Body of pancreas (tissue), 4 donors: ENCODE measurements around the gene SLC25A21. TPM values are rescaled to one million over a fixed set of nuclear protein-coding genes. Genes with fewer than 3 reads are reported as not detected.
"Not testable (repeated sequence)": the region's sequence is repeated elsewhere in the genome, so short reads cannot be mapped to it uniquely, and the experiment has no call there.

ENCODE experiments used
- ATAC-seq: fragments of 150-250 bp; one replicate; pipeline ENCODE4 v1.9.1; 2016
- DNase-seq, 4 donors: peaks; one replicate each; pipeline ENCODE4 v3.0.0-alpha.2; 2019
- H3K27ac ChIP-seq, 4 donors: fragments of 200-600 bp; sonication (generic); 1 replicate in 3 of 4; 2 replicates in 1 of 4; pipeline versions ENCODE4 v1.5.1 to v1.6.1; 2016 to 2019; ENCODE audit warnings: mild to moderate bottlenecking in 1 of 4, mixed read lengths in 1 of 4, moderate library complexity in 1 of 4
- H3K27me3 ChIP-seq, 2 donors: fragments of 200-600 bp; sonication (generic); one replicate each; pipeline ENCODE4 v1.6.0; 2016; ENCODE audit warnings: mild to moderate bottlenecking in 1 of 2
- H3K36me3 ChIP-seq, 2 donors: fragments of 200-600 bp; sonication (generic); replicated peaks in 1 of 2; 2 replicates each; pipeline ENCODE4 v1.5.1; 2016; ENCODE audit warnings: low read depth in 2 of 2; ENCODE audit not compliant: insufficient read depth in 1 of 2
- H3K4me1 ChIP-seq: fragments of 200-600 bp; sonication (generic); one replicate; pipeline ENCODE4 v1.6.0; 2016
- H3K4me3 ChIP-seq, 2 donors: fragments of 200-600 bp; sonication (generic); 1 replicate in 1 of 2; 2 replicates in 1 of 2; pipeline ENCODE4 v1.5.1; 2016 to 2019
- H3K9me3 ChIP-seq, 3 donors: fragments of 200-600 bp; sonication (generic); 1 replicate in 2 of 3; 2 replicates in 1 of 3; pipeline ENCODE4 v1.5.1; 2016
- POLR2A ChIP-seq, 3 donors: fragments of 450-650 bp; IDR thresholded peaks; one replicate each; pipeline ENCODE4 v1.6.1; 2016; ENCODE audit warnings: antibody characterized with exemption in 3 of 3, mild to moderate bottlenecking in 2 of 3
- WGBS, 2 donors: methylation state at CpG; one replicate each; pipeline ENCODE4 v1.1.5; 2017; 5-methylcytosine and 5-hydroxymethylcytosine counted together
- intact Hi-C: fragments of 100-400 bp; cut with DNase I; formaldehyde crosslinking; loops from one replicate; pipeline ENCODE4 v1.15.1; 2023
- total RNA-seq, 2 donors: library from RNA; depleted of rRNA; stranded (reverse); fragments of >200 nt; gene quantifications; one replicate each; pipeline ENCODE4 v1.1.0, GENCODE V29; 2016
- TF ChIP-seq, protein P1 (sequence below), 7 experiments: fragments of 450-650 bp in 4 of 7; fragments of 200-600 bp in 3 of 7; sonication (generic) in 3 of 7; IDR thresholded peaks; one replicate each; pipeline ENCODE4 v1.5.1; 2016 to 2019; ENCODE audit warnings: antibody characterized with exemption in 7 of 7

SLC25A21 gene
- not detected for total RNA-seq

DNA sequence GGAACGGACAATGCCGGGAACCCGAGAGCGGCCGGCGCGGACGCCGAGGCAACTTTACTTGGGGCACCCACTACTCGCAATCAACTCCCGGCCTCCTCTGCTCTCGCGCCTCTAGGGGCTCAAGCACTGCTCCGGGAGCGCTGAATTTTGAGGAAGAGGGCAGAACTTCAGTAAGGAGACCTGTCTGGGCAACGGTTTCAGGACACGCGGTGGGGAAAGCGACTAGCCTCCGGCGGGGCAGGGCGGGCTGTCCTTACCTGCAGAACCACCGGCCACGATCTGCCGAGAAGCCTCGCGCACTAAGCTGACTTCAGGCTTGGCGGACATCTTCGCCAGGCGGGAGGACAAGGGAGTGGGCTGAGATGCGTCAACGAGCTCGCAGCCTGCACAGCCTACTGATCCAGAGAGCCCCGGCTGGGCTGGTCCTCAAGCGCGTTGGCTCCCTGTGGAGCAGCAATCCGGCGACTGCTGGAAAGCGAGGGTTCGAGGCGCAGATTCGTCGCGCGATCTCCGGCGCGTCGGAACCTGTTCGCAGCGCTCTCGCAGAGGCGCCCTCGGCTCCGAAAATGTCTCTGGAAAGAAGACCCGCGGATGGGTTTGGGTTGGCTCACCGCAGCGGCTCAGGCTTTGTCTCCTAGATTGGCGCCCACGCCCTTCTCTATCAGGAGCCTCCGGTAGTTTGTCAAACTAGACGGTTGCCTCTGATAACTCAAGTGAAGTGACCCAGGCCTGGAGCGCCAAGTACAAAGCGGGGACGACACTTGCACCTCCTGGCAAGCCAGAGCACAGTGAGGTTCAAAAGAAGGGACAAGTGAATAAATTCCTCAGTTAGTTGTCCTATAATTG is at the start of gene SLC25A21:
Gene SLC25A21, minus strand, starts transcription at position 583 of the 846 bp plus-strand sequence.
- H3K27me3 ChIP-seq, result no peaks in the 10 kb centered on the region
- 0 to 1% methylated on average over 33 to 44 of the region's 66 CpGs for WGBS, 2 donors
- intact Hi-C loops, result no loop called here
- H3K4me1 ChIP-seq, result peaks cover 44% of the 10 kb centered on the region
- no peaks in the 10 kb centered on the region for H3K36me3 ChIP-seq
- DNase-seq (peak; percentile 78 to 86 (median 80)), ATAC-seq (peak; percentile 89)
- peak; percentile 42 to 89 (median 84) for TF ChIP-seq POLR2A (IDR thresholded peaks at IDR 0.05)
- TF ChIP-seq, protein P1, sequence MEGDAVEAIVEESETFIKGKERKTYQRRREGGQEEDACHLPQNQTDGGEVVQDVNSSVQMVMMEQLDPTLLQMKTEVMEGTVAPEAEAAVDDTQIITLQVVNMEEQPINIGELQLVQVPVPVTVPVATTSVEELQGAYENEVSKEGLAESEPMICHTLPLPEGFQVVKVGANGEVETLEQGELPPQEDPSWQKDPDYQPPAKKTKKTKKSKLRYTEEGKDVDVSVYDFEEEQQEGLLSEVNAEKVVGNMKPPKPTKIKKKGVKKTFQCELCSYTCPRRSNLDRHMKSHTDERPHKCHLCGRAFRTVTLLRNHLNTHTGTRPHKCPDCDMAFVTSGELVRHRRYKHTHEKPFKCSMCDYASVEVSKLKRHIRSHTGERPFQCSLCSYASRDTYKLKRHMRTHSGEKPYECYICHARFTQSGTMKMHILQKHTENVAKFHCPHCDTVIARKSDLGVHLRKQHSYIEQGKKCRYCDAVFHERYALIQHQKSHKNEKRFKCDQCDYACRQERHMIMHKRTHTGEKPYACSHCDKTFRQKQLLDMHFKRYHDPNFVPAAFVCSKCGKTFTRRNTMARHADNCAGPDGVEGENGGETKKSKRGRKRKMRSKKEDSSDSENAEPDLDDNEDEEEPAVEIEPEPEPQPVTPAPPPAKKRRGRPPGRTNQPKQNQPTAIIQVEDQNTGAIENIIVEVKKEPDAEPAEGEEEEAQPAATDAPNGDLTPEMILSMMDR (IDR thresholded peaks at IDR 0.05), result peak in 3 of 7 experiments; percentile 25 to 42 (median 29)
- H3K4me3 ChIP-seq, result peak within 1 kb of the TSS; percentile 29 to 44
- H3K27ac ChIP-seq, result peak within 1 kb of the TSS; percentile 81 to 93 (median 84)
- no peaks in the 10 kb centered on the region for H3K9me3 ChIP-seq

DNA sequence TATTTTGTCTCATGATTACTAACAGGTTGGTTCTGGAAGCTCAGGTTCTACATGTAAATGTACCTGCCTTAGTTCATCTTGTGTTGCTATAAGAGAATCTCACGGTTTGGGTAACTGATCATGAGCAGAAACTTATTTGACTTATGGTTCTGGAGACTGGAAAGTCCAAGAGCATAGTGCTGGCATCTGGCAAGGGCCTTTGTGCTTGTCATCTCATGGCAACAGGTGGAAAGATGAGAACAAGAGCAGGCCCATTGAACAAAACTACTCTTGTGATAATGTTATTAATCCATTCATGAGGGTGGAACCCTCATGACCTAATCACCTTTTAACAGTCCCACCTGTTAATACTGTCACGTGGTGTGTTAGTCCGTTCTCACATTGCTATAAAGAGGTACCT is 48.7 kb upstream of the SLC25A21 start:
- no peak overlapping the region for H3K4me3 ChIP-seq
- WGBS, 2 donors, result 97 to 98% methylated on average over 3 of the region's 3 CpGs
- DNase-seq, result no peak
- TF ChIP-seq, protein P1 (IDR thresholded peaks at IDR 0.05), result no peak
- no peak for TF ChIP-seq POLR2A (IDR thresholded peaks at IDR 0.05)
- peaks cover 0 to 11% (median 0%) of the 10 kb centered on the region in 3 donors for H3K9me3 ChIP-seq
- ATAC-seq, result no peak
- H3K27ac ChIP-seq, result no peak overlapping the region
- no peaks in the 10 kb centered on the region for H3K4me1 ChIP-seq
- H3K27me3 ChIP-seq, result no peaks in the 10 kb centered on the region
- intact Hi-C loops, result no loop called here
- no peaks in the 10 kb centered on the region for H3K36me3 ChIP-seq

GRCh38 chr14:37215345-37215744 is 42.9 kb upstream of the SLC25A21 start:
- intact Hi-C loops, result no loop called here
- H3K27me3 ChIP-seq, result no peaks in the 10 kb centered on the region
- H3K36me3 ChIP-seq, result no peaks in the 10 kb centered on the region
- ATAC-seq (no peak), DNase-seq (no peak)
- H3K9me3 ChIP-seq, result no peaks in the 10 kb centered on the region
- no peaks in the 10 kb centered on the region for H3K4me1 ChIP-seq
- TF ChIP-seq, protein P1 (IDR thresholded peaks at IDR 0.05), result no peak
- TF ChIP-seq POLR2A (IDR thresholded peaks at IDR 0.05), result no peak
- no peak overlapping the region for H3K27ac ChIP-seq
- WGBS, 2 donors, result 91 to 97% methylated on average over 3 of the region's 3 CpGs
- H3K4me3 ChIP-seq, result no peak overlapping the region

DNA sequence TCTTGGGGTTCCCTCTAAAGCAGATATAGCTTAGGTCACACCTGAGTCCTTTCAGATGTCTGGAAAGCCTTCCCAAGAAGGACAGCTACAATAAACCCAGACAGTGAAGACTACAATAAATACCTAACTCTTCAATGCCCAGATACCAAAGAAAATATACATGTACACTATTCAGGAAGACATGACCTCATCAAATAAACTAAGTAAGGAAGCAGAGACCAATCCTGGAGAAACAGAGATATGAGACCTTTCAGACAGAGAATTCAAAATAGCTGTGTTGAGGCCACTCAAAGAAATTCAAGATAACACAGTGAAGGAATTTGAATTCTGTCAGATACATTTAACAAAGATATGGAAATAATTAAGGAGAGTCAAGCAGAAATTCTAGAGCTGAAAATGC is 40.6 kb upstream of the SLC25A21 start:
- Histone ChIP-seq H3K9me3 (no peaks in the 10 kb centered on the region), H3K4me3 (no peak overlapping the region), H3K27me3 (no peaks in the 10 kb centered on the region), H3K4me1 (no peaks in the 10 kb centered on the region), H3K36me3 (no peaks in the 10 kb centered on the region), H3K27ac (no peak overlapping the region)
- ATAC-seq (no peak), DNase-seq (no peak)
- TF ChIP-seq, protein P1 (IDR thresholded peaks at IDR 0.05), result no peak
- TF ChIP-seq POLR2A (IDR thresholded peaks at IDR 0.05), result no peak
- intact Hi-C loops, result no loop called here

DNA sequence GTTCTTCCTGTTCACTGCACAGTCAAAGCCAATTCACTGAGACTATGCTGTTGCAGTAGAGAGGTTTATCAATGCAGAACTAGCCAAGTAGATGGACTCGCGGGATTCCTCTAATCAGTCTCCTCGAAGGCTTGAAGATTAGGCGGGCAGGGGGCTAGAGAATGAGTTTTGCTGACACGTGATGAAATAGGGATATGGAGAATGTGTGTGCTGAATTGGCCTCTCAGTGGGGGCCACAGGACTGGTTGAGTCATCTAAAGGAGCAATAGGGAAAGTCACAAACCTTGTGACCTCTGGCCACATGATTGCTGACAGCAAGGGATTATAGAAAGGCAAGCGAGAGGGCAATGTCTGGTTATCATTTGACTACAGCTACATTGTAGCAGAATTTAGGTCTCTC is 38.0 kb upstream of the SLC25A21 start:
- 86 to 92% methylated on average over 6 of the region's 6 CpGs for whole genome bisulfite sequencing, 2 donors
- no peak for ATAC-seq
- H3K27me3 ChIP-seq, result no peaks in the 10 kb centered on the region
- no peak for DNase-seq
- TF ChIP-seq, protein P1 (IDR thresholded peaks at IDR 0.05), result no peak
- TF ChIP-seq POLR2A (IDR thresholded peaks at IDR 0.05), result no peak
- intact Hi-C loops, result no loop called here
- H3K4me3 ChIP-seq, result no peak overlapping the region
- H3K4me1 ChIP-seq, result no peaks in the 10 kb centered on the region
- H3K27ac ChIP-seq, result no peak overlapping the region
- no peaks in the 10 kb centered on the region for H3K36me3 ChIP-seq
- H3K9me3 ChIP-seq, result peaks cover 0 to 14% (median 0%) of the 10 kb centered on the region in 3 donors

- H3K27ac ChIP-seq, ATAC-seq, H3K4me3 ChIP-seq, intact Hi-C loops, H3K36me3 ChIP-seq, H3K27me3 ChIP-seq, DNase-seq, H3K4me1 ChIP-seq: not testable (repeated sequence)
- WGBS, 2 donors, result 73 to 83% methylated on average over 2 of the region's 2 CpGs
- peaks cover 0 to 14% (median 0%) of the 10 kb centered on the region in 3 donors for H3K9me3 ChIP-seq
Measured at GRCh38 chr14:37209617-37210016, 37.2 kb upstream of the SLC25A21 start.
